Thymus (tissue), 14 donors: ENCODE results near the gene CCDC177. TPM values are rescaled to one million over a fixed set of nuclear protein-coding genes. Genes with fewer than 3 reads are reported as not detected.

Source experiments
- DNase-seq, 9 donors: peaks; one replicate each; pipeline ENCODE4 v3.0.0-alpha.2; 2013; ENCODE audit warnings: low spot score in 9 of 9, low read depth in 6 of 9, missing footprints in 1 of 9
- H3K27ac ChIP-seq, 2 donors: one replicate each; pipeline ENCODE4 v1.5.1; 2013; ENCODE audit warnings: control low read depth in 1 of 2, low read depth in 1 of 2, low read length in 1 of 2, mild to moderate bottlenecking in 1 of 2, moderate library complexity in 1 of 2
- H3K27me3 ChIP-seq, 2 donors: one replicate each; pipeline ENCODE4 v1.5.1; 2013; ENCODE audit warnings: low read length in 1 of 2; ENCODE audit not compliant: control insufficient read depth in 2 of 2, insufficient read depth in 1 of 2
- H3K36me3 ChIP-seq, 2 donors: one replicate each; pipeline ENCODE4 v1.5.1; 2013; ENCODE audit warnings: low read length in 1 of 2, mild to moderate bottlenecking in 1 of 2, moderate library complexity in 1 of 2; ENCODE audit not compliant: control insufficient read depth in 2 of 2, insufficient read depth in 2 of 2
- H3K4me1 ChIP-seq, 2 donors: one replicate each; pipeline ENCODE4 v1.5.1; 2013; ENCODE audit warnings: low read length in 2 of 2; ENCODE audit not compliant: control insufficient read depth in 2 of 2, insufficient read depth in 2 of 2
- H3K4me3 ChIP-seq, 2 donors: one replicate each; pipeline ENCODE4 v1.5.1; 2013; ENCODE audit warnings: low read length in 2 of 2, control low read depth in 1 of 2, mild to moderate bottlenecking in 1 of 2
- H3K9me3 ChIP-seq, 2 donors: one replicate each; pipeline ENCODE4 v1.5.1; 2013; ENCODE audit warnings: low read length in 1 of 2, mild to moderate bottlenecking in 1 of 2; ENCODE audit not compliant: control insufficient read depth in 2 of 2, insufficient read depth in 1 of 2
- WGBS: extraction: QIAGEN DNeasy Blood & Tissue Kit; methylation state at CpG from one replicate; pipeline ENCODE4 v1.1.7; 2013; 5-methylcytosine and 5-hydroxymethylcytosine counted together
- long read RNA-seq, 10 donors: transcript quantifications; one replicate each; lab custom pipeline, GENCODE V29; 2026
- polyA plus RNA-seq: library from polyadenylated mRNA; stranded (reverse); fragments of 200-250 nt; gene quantifications from one replicate; pipeline ENCODE4 v1.2.3, GENCODE V29; 2013
- total RNA-seq: library from RNA; stranded (reverse); fragments of 120-200 nt; gene quantifications from one replicate; pipeline ENCODE4 v1.2.4, GENCODE V29; 2013
- donor health status: healthy.

The CCDC177 gene
- total RNA-seq: 0.05 TPM
- polyA plus RNA-seq: 0.02 TPM
- long read RNA-seq, donor 1: 0 reads
- long read RNA-seq, donor 2: 0 reads
- long read RNA-seq, donor 3: 0 reads
- long read RNA-seq, donor 4: 0 reads
- long read RNA-seq, donor 5, partial matches to known transcripts: 6 of 6 reads
- long read RNA-seq, donor 5, other reads (novel, unspliced or antisense): 0 of 6 reads
- long read RNA-seq, donor 6, partial matches to known transcripts: 0 of 5 reads
- long read RNA-seq, donor 6, other reads (novel, unspliced or antisense): 5 of 5 reads
- long read RNA-seq, donor 7: 0 reads
- long read RNA-seq, donor 8: 0 reads
- long read RNA-seq, donor 9: 0 reads
- long read RNA-seq, donor 10: 0 reads

GRCh38 chr14:69574263-69574953 is at the start of gene CCDC177:
CCDC177 (minus strand) TSS chr14:69574871; CDS start chr14:69573622, 1,249 bp downstream.
- H3K36me3 ChIP-seq: no peaks in the 10 kb centered on the region
- DNase-seq: peak; percentile 21 to 74 (median 47)
- peaks cover 60 to 81% of the 10 kb centered on the region in 2 donors for H3K27me3 ChIP-seq
- WGBS: 2% methylated on average over 52 of the region's 52 CpGs
- H3K27ac ChIP-seq: no peak within 1 kb of the TSS
- H3K4me3 ChIP-seq: peak within 1 kb of the TSS in 1 of 2 donors; percentile 8
- H3K4me1 ChIP-seq: peaks cover 5 to 7% of the 10 kb centered on the region in 2 donors
- peaks cover 1 to 13% of the 10 kb centered on the region in 2 donors for H3K9me3 ChIP-seq

- no peaks in the 10 kb centered on the region for H3K9me3 ChIP-seq
- peaks cover 20 to 53% of the 10 kb centered on the region in 2 donors for H3K4me1 ChIP-seq
- H3K36me3 ChIP-seq: no peaks in the 10 kb centered on the region
- WGBS: 98% methylated on average over 4 of the region's 4 CpGs
- no peak for DNase-seq
- H3K27ac ChIP-seq: peak overlapping the region in 1 of 2 donors; percentile 18
- H3K4me3 ChIP-seq: no peak overlapping the region
- no peaks in the 10 kb centered on the region for H3K27me3 ChIP-seq
These were observed 49.5 kb upstream of the CCDC177 start for GRCh38 chr14:69624136-69624535.

DNA sequence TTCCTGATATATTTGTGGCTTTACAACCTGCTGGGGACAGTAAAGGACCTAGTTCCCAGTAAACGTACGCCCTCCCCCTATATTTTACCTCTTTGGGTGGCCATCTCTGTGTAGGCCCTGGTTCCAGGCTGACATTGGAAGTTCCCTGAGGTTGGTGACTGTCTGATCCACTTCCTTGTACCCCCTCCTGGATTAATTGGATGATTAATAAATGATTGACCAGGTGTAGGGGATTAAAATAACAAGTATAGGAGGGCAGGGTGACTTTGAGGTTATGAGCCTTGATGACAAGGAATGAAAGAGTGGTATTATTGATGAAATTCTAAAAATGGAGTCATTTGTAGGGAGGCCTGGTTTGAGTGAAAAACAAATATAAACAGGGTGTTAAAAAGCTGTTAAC is 46.3 kb upstream of the CCDC177 start:
- Histone ChIP-seq H3K27me3 (no peaks in the 10 kb centered on the region), H3K4me3 (no peak overlapping the region), H3K27ac (no peak overlapping the region), H3K36me3 (no peaks in the 10 kb centered on the region), H3K4me1 (peaks cover 33 to 60% of the 10 kb centered on the region in 2 donors), H3K9me3 (no peaks in the 10 kb centered on the region)
- no peak for DNase-seq
- WGBS: 96% methylated on average over 2 of the region's 2 CpGs

- H3K4me1 ChIP-seq: peaks cover 32 to 60% of the 10 kb centered on the region in 2 donors
- no peak overlapping the region for H3K4me3 ChIP-seq
- H3K9me3 ChIP-seq: no peaks in the 10 kb centered on the region
- peak overlapping the region in 1 of 2 donors; percentile 31 for H3K27ac ChIP-seq
- 66% methylated on average over 5 of the region's 5 CpGs for WGBS
- no peaks in the 10 kb centered on the region for H3K36me3 ChIP-seq
- H3K27me3 ChIP-seq: no peaks in the 10 kb centered on the region
- DNase-seq: no peak
These were observed 45.5 kb upstream of the CCDC177 start for GRCh38 chr14:69620211-69620611.

- WGBS: 89% methylated on average over 4 of the region's 4 CpGs
- peaks cover 36 to 62% of the 10 kb centered on the region in 2 donors for H3K4me1 ChIP-seq
These were observed 44.3 kb upstream of the CCDC177 start for GRCh38 chr14:69619012-69619411.

DNA sequence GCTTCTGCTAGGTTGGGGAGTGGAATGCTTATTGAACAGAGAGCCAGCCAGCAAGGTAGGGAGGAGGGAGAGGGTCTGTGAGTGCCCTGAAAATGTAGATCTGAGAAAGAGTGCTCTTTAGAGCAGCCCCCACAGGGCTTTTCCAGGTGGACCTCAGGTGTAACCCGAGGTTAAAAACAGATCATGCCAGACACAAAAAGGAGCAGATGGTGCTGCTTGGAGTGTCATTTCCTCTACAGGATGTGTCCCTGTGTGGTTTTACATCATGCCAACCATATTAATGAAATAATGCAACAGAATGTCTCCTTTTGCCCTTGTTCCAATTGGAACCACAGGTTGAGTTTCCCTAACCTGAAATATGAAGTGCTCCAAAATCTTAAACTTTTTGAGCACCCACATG is 43.1 kb upstream of the CCDC177 start:
- H3K9me3 ChIP-seq: no peaks in the 10 kb centered on the region
- H3K36me3 ChIP-seq: no peaks in the 10 kb centered on the region
- H3K27ac ChIP-seq: peak overlapping the region; percentile 25 to 43
- H3K27me3 ChIP-seq: no peaks in the 10 kb centered on the region
- H3K4me3 ChIP-seq: no peak overlapping the region
- peak in 1 of 9 donors; percentile 38 for DNase-seq
- 5% methylated on average over 1 of the region's 1 CpG for WGBS
- H3K4me1 ChIP-seq: peaks cover 38 to 70% of the 10 kb centered on the region in 2 donors

More at GRCh38 chr14:69619012-69619411, 44.3 kb upstream of the CCDC177 start:
- Histone ChIP-seq H3K27ac (peak overlapping the region; percentile 52 to 60), H3K27me3 (no peaks in the 10 kb centered on the region), H3K4me3 (no peak overlapping the region), H3K9me3 (no peaks in the 10 kb centered on the region), H3K36me3 (no peaks in the 10 kb centered on the region)
- DNase-seq: no peak

GRCh38 chr14:69616408-69616773 is 41.7 kb upstream of the CCDC177 start:
- DNase-seq: no peak
- Histone ChIP-seq H3K4me1 (peaks cover 41 to 74% of the 10 kb centered on the region in 2 donors), H3K9me3 (no peaks in the 10 kb centered on the region), H3K27ac (peak overlapping the region; percentile 88 to 97), H3K4me3 (no peak overlapping the region), H3K36me3 (no peaks in the 10 kb centered on the region), H3K27me3 (no peaks in the 10 kb centered on the region)
- 94% methylated on average over 1 of the region's 1 CpG for WGBS

DNA sequence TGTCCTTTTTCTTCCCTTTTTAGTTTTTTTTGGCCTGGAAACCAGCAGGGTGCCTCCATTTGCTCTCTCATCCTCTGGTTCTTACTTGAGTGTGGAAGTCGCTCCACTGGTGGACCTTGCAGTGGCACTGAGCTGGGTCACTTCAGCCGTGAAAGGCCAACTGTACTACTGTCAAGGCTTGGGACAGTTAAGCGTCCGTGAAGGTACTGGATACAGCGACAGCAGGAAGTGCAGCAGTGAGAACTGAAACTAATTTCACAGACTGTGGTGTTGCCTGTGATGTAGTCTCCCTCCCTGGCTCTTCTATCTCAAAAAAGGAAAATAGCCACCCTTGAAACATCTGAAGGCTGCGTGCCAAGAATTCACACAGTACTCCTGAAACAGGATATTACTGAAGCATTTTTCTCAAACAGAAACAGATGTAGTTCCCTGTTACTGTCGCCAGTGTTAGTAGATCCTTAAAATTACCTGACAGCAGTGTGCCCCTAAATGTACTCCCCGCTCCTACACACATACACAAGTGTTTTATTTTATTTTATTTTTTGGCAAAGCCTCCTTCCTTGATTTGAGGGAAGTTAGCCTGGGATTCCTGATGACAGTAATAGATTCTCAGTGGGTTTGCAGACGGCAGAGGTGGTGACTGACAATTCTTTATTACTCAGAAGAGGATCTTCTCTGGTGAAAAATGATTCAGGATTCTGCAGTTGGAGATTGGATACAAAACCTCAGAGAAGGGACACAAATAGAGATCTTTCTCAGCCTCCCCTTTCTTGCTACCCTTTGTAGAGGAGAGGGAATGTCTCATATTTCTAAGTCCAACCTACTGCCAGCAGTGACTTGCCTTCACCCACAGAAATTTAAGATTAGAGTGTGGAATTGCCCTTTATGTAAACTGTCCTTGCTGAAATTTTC is 41.1 kb upstream of the CCDC177 start:
- Histone ChIP-seq H3K4me1 (peaks cover 41 to 72% of the 10 kb centered on the region in 2 donors), H3K27ac (peak overlapping the region; percentile 88 to 97), H3K4me3 (peak overlapping the region; percentile 28 to 29), H3K36me3 (no peaks in the 10 kb centered on the region), H3K9me3 (no peaks in the 10 kb centered on the region), H3K27me3 (no peaks in the 10 kb centered on the region)
- peak in 4 of 9 donors; percentile 52 to 82 (median 58) for DNase-seq
- 12% methylated on average over 9 of the region's 9 CpGs for WGBS
